GM18520 (cell line): ENCODE results near the gene LGALS13.
"Not testable (repeated sequence)": the region's sequence is repeated elsewhere in the genome, so short reads cannot be mapped to it uniquely, and the experiment has no call there.

ENCODE experiments used
- ATAC-seq: cut with Tn5 transposase; IDR thresholded peaks from one replicate; pipeline ENCODE4 v1.9.1; 2021; ENCODE audit not compliant: unreplicated experiment

The LGALS13 gene

DNA sequence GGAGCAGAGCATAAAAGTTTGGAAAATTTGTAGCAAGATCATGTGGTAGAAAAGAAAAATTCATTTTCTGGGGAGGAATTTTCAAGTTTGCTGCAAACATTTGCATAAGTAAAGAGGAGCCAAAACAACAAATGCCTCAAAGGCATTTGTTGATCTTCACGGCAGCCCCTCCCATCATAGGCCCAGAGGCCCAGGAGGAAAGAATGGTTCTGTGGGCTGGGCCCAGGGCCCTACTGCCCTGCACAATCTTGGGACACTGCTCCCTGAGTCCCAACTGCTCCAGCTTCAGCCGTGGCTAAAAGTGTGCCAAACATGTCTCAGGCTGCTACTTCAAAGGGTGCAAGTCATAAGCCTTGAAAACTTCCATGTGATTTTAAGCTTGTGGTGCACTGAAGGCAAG is 11.3 kb downstream of the LGALS13 start:
- ATAC-seq = no peak

DNA sequence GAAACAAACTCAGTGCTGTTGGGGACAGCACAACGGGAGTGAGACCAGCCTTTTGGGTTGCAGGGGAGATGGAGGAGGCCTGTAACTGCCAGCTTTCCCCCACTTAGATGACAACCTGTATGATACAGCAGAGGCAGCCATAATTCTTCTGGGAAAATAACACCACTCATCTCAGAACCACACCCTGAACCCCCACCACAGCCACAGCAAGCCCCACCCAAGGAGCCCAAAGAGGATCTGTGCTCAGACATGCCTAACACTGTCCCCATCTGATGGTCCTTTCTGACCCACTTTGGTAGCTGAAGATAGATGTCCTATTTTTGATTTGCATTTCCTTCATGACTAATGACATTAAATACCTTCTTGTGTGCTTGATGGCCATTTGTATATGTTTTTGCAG is 15.4 kb downstream of the LGALS13 start:
- no peak for ATAC-seq

DNA sequence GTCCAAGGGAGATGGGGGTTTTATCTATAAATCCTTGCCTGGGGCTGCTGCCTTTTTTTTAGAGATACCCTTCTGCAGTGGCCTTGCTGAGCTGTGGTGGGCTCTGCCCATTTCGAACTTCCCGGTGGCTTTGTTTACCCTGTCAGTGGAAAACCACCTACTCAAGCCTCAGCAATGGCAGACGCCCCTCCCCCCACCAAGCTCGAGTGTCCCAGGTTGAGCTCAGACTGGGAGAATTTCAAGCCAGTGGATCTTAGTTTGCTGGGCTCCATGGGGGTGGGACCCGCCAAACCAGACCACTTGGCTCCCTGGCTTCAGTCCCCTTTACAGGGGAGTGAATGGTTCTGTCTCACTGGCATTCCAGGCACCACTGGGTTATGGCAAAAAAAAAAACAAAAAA is 21.6 kb downstream of the LGALS13 start:
- no peak for ATAC-seq

DNA sequence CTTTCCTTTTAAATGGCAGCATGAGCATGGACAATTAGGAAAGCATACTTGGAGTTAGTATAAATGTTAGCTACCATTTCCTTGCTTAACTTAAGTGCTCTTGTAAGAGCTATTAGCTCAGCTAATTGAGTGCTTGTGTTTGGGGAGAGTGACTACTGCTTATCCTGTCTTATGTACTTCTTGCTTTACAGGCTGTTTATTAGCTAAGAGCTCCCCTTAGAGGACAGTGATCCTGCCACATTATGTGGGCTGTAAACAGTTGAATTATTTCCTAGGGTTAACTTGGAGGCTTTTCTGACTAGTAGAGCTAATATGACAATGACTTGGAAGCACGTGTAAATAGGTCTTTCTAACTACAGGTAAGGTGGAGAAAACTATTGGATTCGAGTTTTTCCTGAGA is 25.3 kb downstream of the LGALS13 start:
- ATAC-seq = not testable (repeated sequence)

DNA sequence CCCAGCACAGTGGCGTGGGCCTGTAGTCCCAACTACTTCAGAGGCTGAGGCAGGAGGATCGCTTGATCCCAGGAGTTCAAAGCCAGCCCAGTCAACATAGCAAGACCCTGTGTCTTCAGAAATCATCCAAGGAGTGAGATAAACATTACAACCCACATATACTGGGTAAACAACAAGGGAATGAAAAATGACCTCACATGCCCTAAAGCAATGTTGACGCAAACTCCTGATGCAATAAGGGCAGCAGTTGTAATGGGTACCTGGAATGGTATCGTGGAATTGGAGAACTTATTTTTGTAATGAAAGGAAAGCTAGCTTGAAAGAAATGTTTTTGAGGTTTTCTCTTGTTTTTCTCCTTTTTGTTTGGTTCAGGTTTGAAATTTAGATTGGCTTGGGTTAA is 28.9 kb downstream of the LGALS13 start:
- ATAC-seq = no peak

GRCh38 chr19:39631626-39632025 is 29.3 kb downstream of the LGALS13 start:
- no peak for ATAC-seq

DNA sequence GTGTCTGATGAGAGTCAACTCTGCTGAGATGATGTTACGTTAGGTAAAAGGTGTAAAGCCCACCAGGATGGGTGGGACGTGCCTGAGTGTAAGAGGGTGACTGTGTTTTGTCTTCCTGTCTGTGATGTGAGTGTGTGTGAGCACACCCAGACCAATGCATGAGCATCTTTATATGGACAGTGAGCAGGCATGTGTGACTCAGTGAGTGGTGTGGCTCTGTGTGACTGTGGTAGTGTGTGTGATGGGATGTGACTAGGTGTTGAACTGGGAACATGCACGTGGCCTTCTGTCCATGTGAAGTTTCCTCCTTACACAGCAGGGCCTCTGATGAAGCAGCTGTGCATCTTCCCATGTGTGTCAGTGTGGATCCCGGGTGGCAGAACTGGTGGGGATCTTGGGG is 35.6 kb downstream of the LGALS13 start:
- ATAC-seq = no peak

GRCh38 chr19:39641773-39642172 is 39.4 kb downstream of the LGALS13 start:
- no peak for ATAC-seq

- no peak for ATAC-seq
Measured at GRCh38 chr19:39643591-39643990, 41.3 kb downstream of the LGALS13 start.

GRCh38 chr19:39645800-39646411 is 43.6 kb downstream of the LGALS13 start:
- no peak for ATAC-seq

DNA sequence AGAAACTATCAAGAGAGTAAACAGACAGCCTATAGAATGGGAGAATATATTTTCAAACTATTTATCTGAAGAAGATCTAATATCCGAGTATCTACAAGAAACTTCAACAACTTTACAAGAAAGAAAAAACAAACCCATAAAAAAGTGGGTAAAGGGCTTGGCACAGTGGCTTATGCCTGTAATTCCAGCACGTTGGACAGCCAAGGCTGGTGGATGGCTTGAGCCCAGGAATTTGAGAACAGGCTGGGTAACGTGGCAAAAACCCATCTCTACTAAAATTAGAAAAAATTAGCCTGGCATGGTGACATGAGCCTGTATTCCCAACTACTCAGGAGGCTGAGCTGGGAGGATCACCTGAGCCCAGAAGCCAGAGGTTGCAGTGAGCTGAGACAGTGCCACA is 45.6 kb downstream of the LGALS13 start:
- ATAC-seq = no peak

DNA sequence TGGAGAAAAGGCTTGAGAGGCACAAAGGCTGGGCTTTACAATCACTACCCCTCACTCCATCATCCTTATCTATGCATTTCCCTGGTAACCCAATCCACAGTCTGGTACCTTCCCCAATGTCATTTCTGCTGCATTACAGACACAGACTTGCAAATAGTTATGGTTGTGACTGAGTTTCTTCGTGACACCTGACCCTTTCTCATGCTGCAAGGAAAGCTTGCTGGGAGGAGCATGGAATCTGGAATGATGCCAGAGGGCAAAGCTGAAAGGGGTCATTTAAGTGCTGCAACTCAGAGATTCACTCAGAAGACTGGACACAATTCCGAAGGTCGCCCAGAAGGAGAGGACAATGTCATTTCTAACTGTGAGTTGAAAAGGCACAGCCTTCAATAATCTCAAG is 53.3 kb downstream of the LGALS13 start, which contains the start of gene LGALS16:
TSS of gene LGALS16 (plus strand) at position 301 of the 400 bp plus-strand sequence. CDS start at position 350, 49 bp downstream.
- ATAC-seq = no peak
